Upper lobe of right lung (tissue), 1 donor: Measurements from ENCODE around the gene LDAH. TPM values are rescaled to one million over a fixed set of nuclear protein-coding genes. Genes with fewer than 3 reads are reported as not detected.

Source experiments
- ATAC-seq: fragments of 200-7000 bp; cut with Tn5 transposase; one replicate; pipeline ENCODE4 v1.9.1; 2020; ENCODE audit warnings: mild to moderate bottlenecking, moderate library complexity
- DNase-seq: peaks from one replicate; pipeline ENCODE4 v3.0.0-alpha.2; 2020
- H3K27ac ChIP-seq: fragments of 200-600 bp; one replicate; pipeline ENCODE4 v1.8.0; 2022
- H3K27me3 ChIP-seq: fragments of 200-600 bp; one replicate; pipeline ENCODE4 v1.8.0; 2022; ENCODE audit warnings: mild to moderate bottlenecking
- H3K36me3 ChIP-seq: fragments of 200-600 bp; one replicate; pipeline ENCODE4 v1.8.0; 2022
- H3K4me1 ChIP-seq: fragments of 200-600 bp; one replicate; pipeline ENCODE4 v1.8.0; 2022
- H3K4me3 ChIP-seq: fragments of 200-600 bp; one replicate; pipeline ENCODE4 v1.8.0; 2022; ENCODE audit warnings: mild to moderate bottlenecking
- H3K9me3 ChIP-seq: fragments of 200-600 bp; one replicate; pipeline ENCODE4 v1.8.0; 2022
- intact Hi-C: fragments of 100-400 bp; cut with DNase I; formaldehyde crosslinking; loops from one replicate; pipeline ENCODE4 v1.11.0; 2022
- total RNA-seq: library from RNA; stranded (reverse); fragmentation: NEBNext Ultra II Directional; extraction: Animal tissue kit (Norgen Biotek cat#: 25700); gene quantifications from one replicate; pipeline ENCODE4 v1.2.1, GENCODE V29; 2021
- TF ChIP-seq, protein P1 (sequence below): fragments of 200-600 bp; IDR thresholded peaks from one replicate; pipeline ENCODE4 v1.8.0; 2022; ENCODE audit warnings: antibody characterized with exemption
- donor health status: DM: no; HTN: yes; CAD: no; lungs with severe emphysema.

The LDAH gene
- total RNA-seq, 1 donor from 2014 or later, result 17.9 TPM

DNA sequence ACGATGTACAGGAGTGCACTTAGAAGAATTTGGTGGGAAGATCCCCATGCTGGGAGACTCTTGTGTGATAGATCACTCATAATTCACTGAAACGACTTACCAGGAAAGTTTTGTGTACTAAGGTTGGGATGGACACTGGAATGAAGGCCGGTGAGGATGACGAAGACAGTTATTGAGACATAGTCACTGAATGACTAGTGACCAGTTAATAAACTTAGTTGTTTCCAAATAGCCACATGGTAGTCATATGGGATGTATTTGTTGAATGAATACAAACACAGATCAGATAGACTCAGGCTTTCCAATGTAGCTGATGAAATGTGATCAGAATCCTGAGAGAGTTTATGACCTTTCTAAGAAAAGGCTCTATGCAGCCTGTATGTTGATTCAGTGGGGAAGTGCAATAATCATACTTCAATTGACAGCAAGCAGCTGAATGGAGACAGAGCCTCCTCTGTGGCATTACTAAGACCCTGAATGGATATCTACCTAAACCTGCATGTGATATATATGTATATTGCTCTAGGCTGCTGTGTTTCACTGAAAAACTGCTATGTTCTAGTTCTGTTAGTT, 135.6 kb downstream of the LDAH start:
- H3K4me3 ChIP-seq, result no peak overlapping the region
- no peaks in the 10 kb centered on the region for H3K27me3 ChIP-seq
- DNase-seq, result no peak
- no peak overlapping the region for H3K27ac ChIP-seq
- H3K36me3 ChIP-seq, result peaks cover 28% of the 10 kb centered on the region
- H3K4me1 ChIP-seq, result peaks cover 3% of the 10 kb centered on the region
- TF ChIP-seq, protein P1, sequence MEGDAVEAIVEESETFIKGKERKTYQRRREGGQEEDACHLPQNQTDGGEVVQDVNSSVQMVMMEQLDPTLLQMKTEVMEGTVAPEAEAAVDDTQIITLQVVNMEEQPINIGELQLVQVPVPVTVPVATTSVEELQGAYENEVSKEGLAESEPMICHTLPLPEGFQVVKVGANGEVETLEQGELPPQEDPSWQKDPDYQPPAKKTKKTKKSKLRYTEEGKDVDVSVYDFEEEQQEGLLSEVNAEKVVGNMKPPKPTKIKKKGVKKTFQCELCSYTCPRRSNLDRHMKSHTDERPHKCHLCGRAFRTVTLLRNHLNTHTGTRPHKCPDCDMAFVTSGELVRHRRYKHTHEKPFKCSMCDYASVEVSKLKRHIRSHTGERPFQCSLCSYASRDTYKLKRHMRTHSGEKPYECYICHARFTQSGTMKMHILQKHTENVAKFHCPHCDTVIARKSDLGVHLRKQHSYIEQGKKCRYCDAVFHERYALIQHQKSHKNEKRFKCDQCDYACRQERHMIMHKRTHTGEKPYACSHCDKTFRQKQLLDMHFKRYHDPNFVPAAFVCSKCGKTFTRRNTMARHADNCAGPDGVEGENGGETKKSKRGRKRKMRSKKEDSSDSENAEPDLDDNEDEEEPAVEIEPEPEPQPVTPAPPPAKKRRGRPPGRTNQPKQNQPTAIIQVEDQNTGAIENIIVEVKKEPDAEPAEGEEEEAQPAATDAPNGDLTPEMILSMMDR, result no peak
- intact Hi-C loops, result no loop called here
- no peak for ATAC-seq
- no peaks in the 10 kb centered on the region for H3K9me3 ChIP-seq

DNA sequence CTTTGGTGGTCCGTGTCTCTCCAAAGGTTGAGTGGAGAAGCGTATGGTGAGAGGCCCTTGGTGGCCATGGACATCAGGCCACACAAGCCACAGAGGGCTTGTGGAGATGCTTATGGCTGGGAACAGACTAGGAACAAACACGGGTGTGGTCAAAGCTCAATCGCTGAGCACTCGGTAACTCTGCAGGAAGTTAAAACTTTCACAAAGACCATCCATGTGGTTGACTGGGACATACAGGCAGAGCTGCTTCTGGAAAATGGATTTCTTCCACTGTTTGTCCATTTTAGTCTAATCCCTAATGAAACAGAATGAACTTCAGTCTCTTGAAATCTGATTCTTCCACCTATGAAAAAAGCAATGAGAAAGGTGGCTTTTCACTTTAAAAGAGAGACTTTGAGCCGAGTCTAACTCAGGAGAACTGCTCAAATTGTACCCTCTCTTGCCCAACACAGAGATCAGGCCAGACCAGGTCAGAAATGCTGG, 138.3 kb downstream of the LDAH start:
- Histone ChIP-seq H3K9me3 (no peaks in the 10 kb centered on the region), H3K27ac (no peak overlapping the region), H3K4me1 (no peaks in the 10 kb centered on the region), H3K4me3 (no peak overlapping the region), H3K27me3 (no peaks in the 10 kb centered on the region), H3K36me3 (peaks cover 28% of the 10 kb centered on the region)
- TF ChIP-seq, protein P1, result no peak
- intact Hi-C loops, result no loop called here
- DNase-seq, result no peak
- no peak for ATAC-seq

DNA sequence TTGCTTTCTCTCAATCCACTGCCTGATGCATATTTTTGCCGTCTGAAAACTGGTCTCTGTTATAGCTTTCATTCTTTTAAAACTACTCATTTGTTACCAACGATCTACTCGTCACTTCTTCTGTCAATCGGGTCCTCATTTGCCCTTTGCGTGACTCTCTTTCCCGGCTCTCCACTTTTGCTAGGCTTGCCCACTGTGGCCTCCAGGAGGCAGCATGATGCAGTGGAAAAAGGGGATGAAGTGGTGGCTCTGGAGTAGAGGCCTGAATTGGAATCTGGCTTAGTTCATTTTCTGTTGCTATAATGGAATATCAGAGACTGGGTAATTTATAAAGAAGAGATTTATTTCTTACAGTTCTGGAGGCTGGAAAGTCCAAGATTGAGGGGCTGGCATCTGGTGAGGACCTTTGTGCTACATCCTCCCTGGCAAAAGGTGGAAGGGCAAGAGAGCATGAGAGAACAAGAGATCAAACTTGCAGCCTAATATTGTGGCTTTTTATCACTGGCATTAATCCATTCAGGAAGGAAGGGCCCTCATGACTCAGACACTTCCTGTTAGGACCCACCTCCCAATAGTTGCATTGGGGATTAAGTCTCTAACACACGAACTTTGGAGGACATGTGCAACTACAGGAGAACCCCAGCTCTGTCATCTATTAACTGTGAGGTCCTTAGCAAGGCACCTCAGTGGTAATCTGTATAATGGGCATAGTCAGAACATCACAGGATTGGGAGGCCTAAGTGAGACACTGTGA, 140.6 kb downstream of the LDAH start:
- TF ChIP-seq, protein P1, result peak; percentile 48
- Histone ChIP-seq H3K27ac (no peak overlapping the region), H3K27me3 (no peaks in the 10 kb centered on the region), H3K4me3 (no peak overlapping the region), H3K9me3 (no peaks in the 10 kb centered on the region), H3K4me1 (no peaks in the 10 kb centered on the region), H3K36me3 (peaks cover 28% of the 10 kb centered on the region)
- DNase-seq (no peak), ATAC-seq (peak; percentile 69)
- intact Hi-C loops, result no loop called here

DNA sequence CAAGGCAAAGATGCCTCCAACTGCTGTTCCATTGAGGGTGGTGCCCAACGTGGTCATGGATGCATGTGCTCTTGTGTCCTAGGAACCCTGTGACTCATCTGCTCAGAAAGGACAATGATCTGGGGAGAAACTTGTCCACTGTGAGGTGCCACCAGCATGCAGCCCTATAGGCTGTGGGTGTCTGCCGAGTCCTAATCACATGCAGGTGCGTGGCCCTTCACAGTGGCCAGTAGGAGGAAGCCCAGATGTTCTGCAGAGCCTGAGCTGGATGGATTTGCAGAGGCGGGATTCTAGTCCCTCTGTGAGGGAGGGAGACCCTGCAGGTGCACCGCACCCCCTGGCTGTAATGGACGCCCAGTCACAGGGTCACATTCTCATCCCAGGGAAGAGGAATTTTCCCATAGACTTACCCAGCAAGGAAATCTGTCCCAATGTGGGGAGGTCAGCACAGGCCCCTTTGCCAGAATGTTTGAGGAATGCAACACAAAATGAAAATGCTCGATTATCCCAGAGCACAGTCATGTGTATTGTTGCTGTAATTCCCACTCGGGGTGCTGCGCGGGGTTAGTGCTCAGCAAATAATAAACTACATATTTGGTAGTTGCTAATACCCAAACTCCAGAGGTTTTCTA, 142.0 kb downstream of the LDAH start:
- no peak overlapping the region for H3K27ac ChIP-seq
- H3K9me3 ChIP-seq, result no peaks in the 10 kb centered on the region
- H3K4me1 ChIP-seq, result no peaks in the 10 kb centered on the region
- TF ChIP-seq, protein P1, result no peak
- DNase-seq (no peak), ATAC-seq (no peak)
- H3K36me3 ChIP-seq, result peaks cover 14% of the 10 kb centered on the region
- intact Hi-C loops, result no loop called here
- no peak overlapping the region for H3K4me3 ChIP-seq
- no peaks in the 10 kb centered on the region for H3K27me3 ChIP-seq

DNA sequence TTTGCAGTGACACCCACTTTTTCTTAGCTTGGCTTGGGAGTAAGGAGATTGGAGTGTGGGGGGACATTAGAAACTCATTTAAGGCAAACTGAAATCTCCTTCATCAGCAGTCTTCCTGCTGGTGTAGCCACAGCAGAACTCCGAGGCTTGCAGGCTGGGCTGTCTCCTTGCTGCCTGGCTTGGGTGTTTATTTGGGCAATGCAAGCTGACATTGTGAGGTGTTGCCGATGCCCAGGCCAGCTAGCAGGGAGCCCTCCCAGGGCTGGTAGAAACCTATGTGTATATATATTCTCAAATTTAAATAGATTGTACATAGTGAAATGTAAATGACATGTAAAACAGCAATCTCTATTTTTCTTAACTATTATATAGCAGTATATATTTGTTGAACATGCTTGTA, 144.1 kb downstream of the LDAH start:
- Histone ChIP-seq H3K27ac (no peak overlapping the region), H3K36me3 (no peaks in the 10 kb centered on the region), H3K4me1 (peaks cover 5% of the 10 kb centered on the region), H3K27me3 (peaks cover 8% of the 10 kb centered on the region), H3K4me3 (no peak overlapping the region), H3K9me3 (no peaks in the 10 kb centered on the region)
- ATAC-seq (no peak), DNase-seq (no peak)
- TF ChIP-seq, protein P1, result no peak
- intact Hi-C loops, result no loop called here
